HUES6 (cell line): ENCODE data around the gene VWA3B.

Experiments
- H3K27ac ChIP-seq: 2 replicates; pipeline ENCODE4 v1.7.0; 2013; ENCODE audit warnings: low read depth, mild to moderate bottlenecking, low read length, inconsistent platforms
- H3K27me3 ChIP-seq: 2 replicates; pipeline ENCODE4 v1.6.1; 2013; ENCODE audit warnings: low read length; ENCODE audit not compliant: control insufficient read depth, insufficient read depth
- H3K36me3 ChIP-seq: 2 replicates; pipeline ENCODE4 v1.6.1; 2013; ENCODE audit warnings: low read length; ENCODE audit not compliant: control insufficient read depth, insufficient read depth
- H3K4me1 ChIP-seq: 2 replicates; pipeline ENCODE4 v1.6.1; 2013; ENCODE audit warnings: low read length; ENCODE audit not compliant: control insufficient read depth, insufficient read depth
- H3K4me3 ChIP-seq: 2 replicates; pipeline ENCODE4 v1.5.1; 2013; ENCODE audit warnings: low read depth, low read length
- H3K9ac ChIP-seq: one replicate; pipeline ENCODE4 v1.6.1; 2013; ENCODE audit warnings: mild to moderate bottlenecking, low read length
- H3K9me3 ChIP-seq: 2 replicates; pipeline ENCODE4 v1.6.1; 2013; ENCODE audit warnings: low read depth, low read length; ENCODE audit not compliant: control insufficient read depth, insufficient read depth

VWA3B gene

GRCh38 chr2:98201576-98201975, 114.6 kb downstream of the VWA3B start:
- Histone ChIP-seq H3K27me3 (no peaks in the 10 kb centered on the region), H3K36me3 (no peaks in the 10 kb centered on the region), H3K27ac (no peak overlapping the region), H3K4me1 (no peaks in the 10 kb centered on the region), H3K4me3 (no peak overlapping the region), H3K9me3 (no peaks in the 10 kb centered on the region), H3K9ac (no peak overlapping the region)

- H3K9ac ChIP-seq, result no peak overlapping the region
- no peaks in the 10 kb centered on the region for H3K4me1 ChIP-seq
- no peaks in the 10 kb centered on the region for H3K36me3 ChIP-seq
- no peak overlapping the region for H3K4me3 ChIP-seq
- no peak overlapping the region for H3K27ac ChIP-seq
- H3K9me3 ChIP-seq, result no peaks in the 10 kb centered on the region
- no peaks in the 10 kb centered on the region for H3K27me3 ChIP-seq
These were observed 118.9 kb downstream of the VWA3B start for GRCh38 chr2:98205889-98206288.

- no peaks in the 10 kb centered on the region for H3K27me3 ChIP-seq
- no peaks in the 10 kb centered on the region for H3K9me3 ChIP-seq
- no peak overlapping the region for H3K9ac ChIP-seq
These were observed 125.4 kb downstream of the VWA3B start for GRCh38 chr2:98212092-98213000.

GRCh38 chr2:98216616-98217015, 129.6 kb downstream of the VWA3B start:
- peaks cover 5% of the 10 kb centered on the region; the same call in 1 of the 2 replicates for H3K4me1 ChIP-seq
- H3K36me3 ChIP-seq, result no peaks in the 10 kb centered on the region
- no peaks in the 10 kb centered on the region for H3K27me3 ChIP-seq
- no peak overlapping the region for H3K9ac ChIP-seq
- H3K9me3 ChIP-seq, result peaks cover 10% of the 10 kb centered on the region
- no peak overlapping the region for H3K4me3 ChIP-seq
- no peak overlapping the region for H3K27ac ChIP-seq

More at GRCh38 chr2:98212092-98213000, 125.4 kb downstream of the VWA3B start:
- Histone ChIP-seq H3K4me1 (peaks cover 5% of the 10 kb centered on the region; the same call in 1 of the 2 replicates), H3K27ac (no peak overlapping the region), H3K36me3 (no peaks in the 10 kb centered on the region), H3K4me3 (no peak overlapping the region)

- H3K4me3 ChIP-seq, result no peak overlapping the region
- no peaks in the 10 kb centered on the region for H3K36me3 ChIP-seq
- no peaks in the 10 kb centered on the region for H3K27me3 ChIP-seq
- no peaks in the 10 kb centered on the region for H3K4me1 ChIP-seq
- H3K9ac ChIP-seq, result no peak overlapping the region
- H3K27ac ChIP-seq, result no peak overlapping the region
- H3K9me3 ChIP-seq, result peaks cover 10% of the 10 kb centered on the region
These were observed 132.2 kb downstream of the VWA3B start for GRCh38 chr2:98219152-98219551.

- no peaks in the 10 kb centered on the region for H3K9me3 ChIP-seq
- H3K27me3 ChIP-seq, result no peaks in the 10 kb centered on the region
- no peaks in the 10 kb centered on the region for H3K36me3 ChIP-seq
- no peak overlapping the region for H3K4me3 ChIP-seq
- H3K9ac ChIP-seq, result no peak overlapping the region
- H3K4me1 ChIP-seq, result no peaks in the 10 kb centered on the region; the same call in 1 of the 2 replicates
- H3K27ac ChIP-seq, result no peak overlapping the region
These were observed 147.0 kb downstream of the VWA3B start for GRCh38 chr2:98233941-98234340.

- Histone ChIP-seq H3K9ac (no peak overlapping the region), H3K27me3 (no peaks in the 10 kb centered on the region), H3K27ac (no peak overlapping the region), H3K4me3 (no peak overlapping the region), H3K9me3 (no peaks in the 10 kb centered on the region), H3K4me1 (no peaks in the 10 kb centered on the region; the same call in 1 of the 2 replicates), H3K36me3 (no peaks in the 10 kb centered on the region)
These were observed 147.8 kb downstream of the VWA3B start for GRCh38 chr2:98234776-98235175.

- no peaks in the 10 kb centered on the region for H3K27me3 ChIP-seq
- H3K36me3 ChIP-seq, result no peaks in the 10 kb centered on the region
- H3K27ac ChIP-seq, result no peak overlapping the region
- no peak overlapping the region for H3K9ac ChIP-seq
- no peaks in the 10 kb centered on the region for H3K9me3 ChIP-seq
- H3K4me3 ChIP-seq, result no peak overlapping the region
- H3K4me1 ChIP-seq, result peaks cover 4% of the 10 kb centered on the region; the same call in 1 of the 2 replicates
These were observed 150.0 kb downstream of the VWA3B start for GRCh38 chr2:98236935-98237334.

GRCh38 chr2:98240786-98241398, 153.9 kb downstream of the VWA3B start:
- Histone ChIP-seq H3K4me1 (peaks cover 4% of the 10 kb centered on the region; the same call in 1 of the 2 replicates), H3K27me3 (no peaks in the 10 kb centered on the region), H3K36me3 (no peaks in the 10 kb centered on the region), H3K4me3 (no peak overlapping the region), H3K27ac (no peak overlapping the region), H3K9ac (no peak overlapping the region), H3K9me3 (no peaks in the 10 kb centered on the region)

GRCh38 chr2:98241592-98241991, 154.6 kb downstream of the VWA3B start:
- peaks cover 4% of the 10 kb centered on the region; the same call in 1 of the 2 replicates for H3K4me1 ChIP-seq
- no peaks in the 10 kb centered on the region for H3K36me3 ChIP-seq
- H3K27me3 ChIP-seq, result no peaks in the 10 kb centered on the region
- H3K4me3 ChIP-seq, result no peak overlapping the region
- no peaks in the 10 kb centered on the region for H3K9me3 ChIP-seq
- no peak overlapping the region for H3K9ac ChIP-seq
- no peak overlapping the region for H3K27ac ChIP-seq

GRCh38 chr2:98242003-98242402, 155.0 kb downstream of the VWA3B start:
- Histone ChIP-seq H3K27me3 (no peaks in the 10 kb centered on the region), H3K4me1 (peaks cover 4% of the 10 kb centered on the region; the same call in 1 of the 2 replicates), H3K4me3 (no peak overlapping the region), H3K9ac (no peak overlapping the region), H3K9me3 (no peaks in the 10 kb centered on the region), H3K27ac (no peak overlapping the region), H3K36me3 (no peaks in the 10 kb centered on the region)
